Osteocyte (in vitro differentiated cells): Measurements from ENCODE around the gene USP44. TPM values are rescaled to one million over a fixed set of nuclear protein-coding genes. Genes with fewer than 3 reads are reported as not detected.

Source experiments
- DNase-seq: peaks from one replicate; pipeline ENCODE4 v3.0.0; 2021; ENCODE audit warnings: mixed read lengths; ENCODE audit not compliant: unreplicated experiment; ENCODE audit errors: extremely low spot score
- H3K27ac Mint-ChIP-seq: one replicate; pipeline ENCODE4 v1.8.0; 2021; ENCODE audit warnings: mild to moderate bottlenecking, mixed read lengths; ENCODE audit not compliant: unreplicated experiment
- H3K27me3 Mint-ChIP-seq: one replicate; pipeline ENCODE4 v1.8.0; 2021; ENCODE audit warnings: mixed read lengths; ENCODE audit not compliant: unreplicated experiment
- H3K36me3 Mint-ChIP-seq: one replicate; pipeline ENCODE4 v1.8.0; 2021; ENCODE audit warnings: mixed read lengths; ENCODE audit not compliant: unreplicated experiment
- H3K4me1 Mint-ChIP-seq: one replicate; pipeline ENCODE4 v1.8.0; 2021; ENCODE audit warnings: mixed read lengths; ENCODE audit not compliant: unreplicated experiment
- H3K4me3 Mint-ChIP-seq: one replicate; pipeline ENCODE4 v1.8.0; 2021; ENCODE audit warnings: mild to moderate bottlenecking, moderate library complexity, mixed read lengths; ENCODE audit not compliant: unreplicated experiment
- H3K9me3 Mint-ChIP-seq: one replicate; pipeline ENCODE4 v1.8.0; 2021; ENCODE audit warnings: mixed read lengths; ENCODE audit not compliant: unreplicated experiment
- total RNA-seq: library from RNA; stranded (reverse); gene quantifications from 2 replicates; pipeline ENCODE4 v1.2.1, GENCODE V29; 2021
- TF ChIP-seq, protein P1 (sequence below): fragments of 200-600 bp; sonication (generic); IDR thresholded peaks from 2 replicates; pipeline ENCODE4 v1.5.0; 2021; ENCODE audit warnings: antibody characterized with exemption, mild to moderate bottlenecking, moderate library complexity

Gene USP44
- total RNA-seq, 1 donor from 2014 or later, result 0.73 TPM

DNA sequence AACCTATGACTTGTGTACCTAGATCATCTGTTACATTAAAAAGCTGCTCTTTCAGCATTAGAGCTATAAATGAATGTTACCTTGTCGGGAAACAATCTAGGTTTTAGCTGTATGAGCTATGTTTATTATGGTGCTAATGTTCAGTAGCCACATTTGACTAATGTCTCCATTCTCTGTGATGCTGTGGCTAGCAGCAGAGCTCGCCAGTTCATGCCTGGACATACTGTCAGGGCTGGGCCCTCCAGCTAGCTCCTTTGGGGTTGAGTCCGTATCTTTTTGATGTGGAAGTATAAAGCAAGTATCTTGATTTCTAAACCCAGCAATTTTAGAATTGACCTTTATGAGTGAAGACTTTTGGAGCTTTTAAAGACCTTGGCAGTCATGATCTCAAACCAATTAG, 36.1 kb downstream of the USP44 start:
- Mint-ChIP-seq H3K27ac (no peak overlapping the region), H3K36me3 (peaks cover 44% of the 10 kb centered on the region), H3K9me3 (no peaks in the 10 kb centered on the region), H3K4me1 (no peaks in the 10 kb centered on the region), H3K27me3 (no peaks in the 10 kb centered on the region), H3K4me3 (no peak overlapping the region)
- DNase-seq, result no peak
- TF ChIP-seq, protein P1, sequence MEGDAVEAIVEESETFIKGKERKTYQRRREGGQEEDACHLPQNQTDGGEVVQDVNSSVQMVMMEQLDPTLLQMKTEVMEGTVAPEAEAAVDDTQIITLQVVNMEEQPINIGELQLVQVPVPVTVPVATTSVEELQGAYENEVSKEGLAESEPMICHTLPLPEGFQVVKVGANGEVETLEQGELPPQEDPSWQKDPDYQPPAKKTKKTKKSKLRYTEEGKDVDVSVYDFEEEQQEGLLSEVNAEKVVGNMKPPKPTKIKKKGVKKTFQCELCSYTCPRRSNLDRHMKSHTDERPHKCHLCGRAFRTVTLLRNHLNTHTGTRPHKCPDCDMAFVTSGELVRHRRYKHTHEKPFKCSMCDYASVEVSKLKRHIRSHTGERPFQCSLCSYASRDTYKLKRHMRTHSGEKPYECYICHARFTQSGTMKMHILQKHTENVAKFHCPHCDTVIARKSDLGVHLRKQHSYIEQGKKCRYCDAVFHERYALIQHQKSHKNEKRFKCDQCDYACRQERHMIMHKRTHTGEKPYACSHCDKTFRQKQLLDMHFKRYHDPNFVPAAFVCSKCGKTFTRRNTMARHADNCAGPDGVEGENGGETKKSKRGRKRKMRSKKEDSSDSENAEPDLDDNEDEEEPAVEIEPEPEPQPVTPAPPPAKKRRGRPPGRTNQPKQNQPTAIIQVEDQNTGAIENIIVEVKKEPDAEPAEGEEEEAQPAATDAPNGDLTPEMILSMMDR, result no peak

- Mint-ChIP-seq H3K4me3 (no peak overlapping the region), H3K27ac (no peak overlapping the region), H3K27me3 (no peaks in the 10 kb centered on the region), H3K36me3 (peaks cover 53% of the 10 kb centered on the region), H3K4me1 (no peaks in the 10 kb centered on the region), H3K9me3 (no peaks in the 10 kb centered on the region)
- no peak for DNase-seq
- TF ChIP-seq, protein P1, result no peak
These were observed 37.7 kb downstream of the USP44 start for GRCh38 chr12:95513599-95513998.

DNA sequence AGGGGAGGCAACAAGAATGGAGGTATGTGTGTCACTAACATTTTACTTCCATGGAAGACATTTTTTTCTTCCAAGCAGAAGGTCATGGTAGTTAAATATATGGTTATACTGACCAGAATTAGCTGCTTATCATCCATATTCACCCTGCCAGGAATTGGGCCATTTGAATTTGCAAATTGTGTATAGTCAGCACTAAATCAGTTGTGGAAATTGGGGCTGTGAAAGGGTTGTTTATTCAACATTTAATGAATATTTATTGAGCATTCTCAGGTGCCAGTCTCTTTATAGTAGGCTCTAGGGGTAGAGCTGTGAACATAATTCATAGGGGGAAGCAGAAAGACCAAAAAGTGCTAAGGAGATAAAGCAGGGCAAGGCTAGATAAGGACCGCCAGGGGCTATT, 39.3 kb downstream of the USP44 start:
- Mint-ChIP-seq H3K27ac (no peak overlapping the region), H3K4me3 (no peak overlapping the region), H3K36me3 (peaks cover 60% of the 10 kb centered on the region), H3K9me3 (no peaks in the 10 kb centered on the region), H3K4me1 (no peaks in the 10 kb centered on the region), H3K27me3 (no peaks in the 10 kb centered on the region)
- TF ChIP-seq, protein P1, result no peak
- no peak for DNase-seq

DNA sequence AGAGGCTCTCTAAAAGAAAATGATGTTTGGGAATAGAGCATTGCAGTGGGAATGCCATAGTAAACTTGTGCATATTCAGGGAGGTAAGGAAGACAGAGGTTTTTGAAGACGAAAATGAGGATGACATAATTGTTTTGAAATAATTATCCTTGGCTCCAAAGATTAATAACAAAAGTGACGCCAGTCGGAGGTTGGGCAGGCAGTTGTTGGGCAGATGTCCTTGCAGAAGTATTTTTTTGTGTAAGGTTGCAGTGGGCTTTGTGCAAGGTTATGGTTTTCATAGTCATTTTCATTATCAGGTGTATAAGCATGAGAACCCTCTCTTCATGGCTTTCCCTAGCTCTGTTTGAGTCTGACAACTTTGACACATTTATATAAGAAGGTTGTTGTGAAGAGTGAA, 42.0 kb downstream of the USP44 start:
- DNase-seq, result no peak
- Mint-ChIP-seq H3K36me3 (peaks cover 57% of the 10 kb centered on the region), H3K4me3 (no peak overlapping the region), H3K27me3 (no peaks in the 10 kb centered on the region), H3K9me3 (no peaks in the 10 kb centered on the region), H3K27ac (no peak overlapping the region), H3K4me1 (no peaks in the 10 kb centered on the region)
- TF ChIP-seq, protein P1, result no peak

GRCh38 chr12:95506707-95507523, 44.4 kb downstream of the USP44 start:
- TF ChIP-seq, protein P1, result no peak
- Mint-ChIP-seq H3K9me3 (no peaks in the 10 kb centered on the region), H3K4me1 (no peaks in the 10 kb centered on the region), H3K36me3 (peaks cover 51% of the 10 kb centered on the region), H3K27ac (no peak overlapping the region), H3K4me3 (no peak overlapping the region), H3K27me3 (no peaks in the 10 kb centered on the region)
- DNase-seq, result no peak
